HEK293 (cell line): ENCODE results near the gene DLG1.

Experiments
- CTCF ChIA-PET: fragments of 350-600 bp; formaldehyde crosslinking; extraction: SDS; loops from one replicate; lab custom pipeline; 2021; ENCODE audit warnings: antibody characterized with exemption; lab: Yijun Ruan, JAX
- POLR2A ChIA-PET: fragments of 300-600 bp; formaldehyde crosslinking; extraction: SDS; loops from one replicate; lab custom pipeline; 2020; ENCODE audit warnings: antibody characterized with exemption, inconsistent platforms; lab: Yijun Ruan, JAX
- H3K27ac ChIP-seq: fragments of 200-500 bp; sonication (Bioruptor generic); 2 replicates; pipeline ENCODE4 v1.5.1; 2014; ENCODE audit warnings: low read depth, low read length, control low read depth, inconsistent platforms; ENCODE audit errors: extremely low read depth
- H3K36me3 ChIP-seq, 2 experiments: fragments of 200-500 bp in 1 of 2; sonication (Bioruptor generic) in 1 of 2; 1 replicate in 1 of 2; 2 replicates in 1 of 2; pipeline ENCODE4 v1.5.1; 2014 to 2017; ENCODE audit warnings: inconsistent platforms in 2 of 2, low read length in 2 of 2; ENCODE audit not compliant: control insufficient read depth in 2 of 2, insufficient read depth in 1 of 2
- H3K4me1 ChIP-seq: fragments of 200-500 bp; sonication (Bioruptor generic); 2 replicates; pipeline ENCODE4 v1.5.1; 2014; ENCODE audit warnings: mild to moderate bottlenecking, low read length, inconsistent platforms; ENCODE audit not compliant: control insufficient read depth, insufficient read depth
- H3K4me3 ChIP-seq: 2 replicates; pipeline ENCODE4 v1.5.1; 2011; ENCODE audit warnings: low read depth, mild to moderate bottlenecking, control low read depth, low read length, moderate library complexity
- H3K9me3 ChIP-seq: fragments of 200-500 bp; sonication (Bioruptor generic); 2 replicates; pipeline ENCODE4 v1.5.1; 2014; ENCODE audit warnings: low read depth, low read length, inconsistent platforms; ENCODE audit not compliant: control insufficient read depth, insufficient read depth
- GFI1B ChIP-seq: fragments of 450-650 bp; formaldehyde crosslinking; IDR thresholded peaks from 2 replicates; pipeline ENCODE4 v1.5.1; 2016; ENCODE audit warnings: missing biosample characterization, missing genetic modification characterization
- MYNN ChIP-seq: fragments of 450-650 bp; formaldehyde crosslinking; IDR thresholded peaks from 2 replicates; pipeline ENCODE4 v1.5.1; 2016; ENCODE audit warnings: missing biosample characterization, missing genetic modification characterization, borderline replicate concordance
- OVOL3 ChIP-seq: fragments of 450-650 bp; formaldehyde crosslinking; IDR thresholded peaks from 2 replicates; pipeline ENCODE4 v1.5.1; 2016; ENCODE audit warnings: missing biosample characterization, missing genetic modification characterization
- REPIN1 ChIP-seq: fragments of 450-650 bp; formaldehyde crosslinking; IDR thresholded peaks from 2 replicates; pipeline ENCODE4 v1.5.1; 2017; ENCODE audit warnings: missing biosample characterization, missing genetic modification characterization, low read depth
- YY1 ChIP-seq: fragments of 450-650 bp; formaldehyde crosslinking; IDR thresholded peaks from 2 replicates; pipeline ENCODE4 v1.5.1; 2018; ENCODE audit warnings: missing biosample characterization, missing genetic modification characterization
- ZBTB21 ChIP-seq: fragments of 450-650 bp; formaldehyde crosslinking; IDR thresholded peaks from 2 replicates; pipeline ENCODE4 v1.5.1; 2017; ENCODE audit warnings: missing biosample characterization, missing genetic modification characterization
- ZFHX2 ChIP-seq: fragments of 450-650 bp; formaldehyde crosslinking; conservative IDR thresholded peaks from 2 replicates; pipeline ENCODE4 v1.5.1; 2016; ENCODE audit warnings: missing biosample characterization, missing genetic modification characterization
- ZFP41 ChIP-seq: fragments of 450-650 bp; formaldehyde crosslinking; IDR thresholded peaks from 2 replicates; pipeline ENCODE4 v1.5.1; 2016; ENCODE audit warnings: missing biosample characterization, missing genetic modification characterization, borderline replicate concordance
- ZNF248 ChIP-seq: fragments of 450-650 bp; formaldehyde crosslinking; IDR thresholded peaks from 2 replicates; pipeline ENCODE4 v1.5.1; 2017; ENCODE audit warnings: missing biosample characterization, missing genetic modification characterization
- ZNF626 ChIP-seq: fragments of 450-650 bp; sonication (Bioruptor Pico); formaldehyde crosslinking; IDR thresholded peaks from 2 replicates; pipeline ENCODE4 v1.5.1; 2018; ENCODE audit warnings: missing biosample characterization, missing genetic modification characterization, inconsistent platforms
- ZNF654 ChIP-seq: fragments of 450-650 bp; formaldehyde crosslinking; IDR thresholded peaks from 2 replicates; pipeline ENCODE4 v1.5.1; 2016; ENCODE audit warnings: low read depth, missing biosample characterization, missing genetic modification characterization
- ZNF670 ChIP-seq: fragments of 450-650 bp; formaldehyde crosslinking; IDR thresholded peaks from 2 replicates; pipeline ENCODE4 v1.5.1; 2016; ENCODE audit warnings: missing biosample characterization, missing genetic modification characterization, low read depth
- ZNF768 ChIP-seq: fragments of 450-650 bp; formaldehyde crosslinking; IDR thresholded peaks from 2 replicates; pipeline ENCODE4 v1.5.1; 2018; ENCODE audit warnings: missing biosample characterization, mild to moderate bottlenecking, missing genetic modification characterization
- TF ChIP-seq, protein P1 (sequence below): fragments of 450-650 bp; formaldehyde crosslinking; IDR thresholded peaks from 2 replicates; pipeline ENCODE4 v1.5.1; 2017; ENCODE audit warnings: missing biosample characterization, missing genetic modification characterization
- TF ChIP-seq, protein P2 (sequence below): fragments of 450-650 bp; formaldehyde crosslinking; IDR thresholded peaks from 2 replicates; pipeline ENCODE4 v1.5.1; 2017; ENCODE audit warnings: missing biosample characterization, missing genetic modification characterization
- TF ChIP-seq, protein P3 (sequence below): fragments of 450-650 bp; formaldehyde crosslinking; IDR thresholded peaks from 2 replicates; pipeline ENCODE4 v1.5.1; 2016; ENCODE audit warnings: missing biosample characterization, missing genetic modification characterization
- TF ChIP-seq, protein P4 (sequence below): fragments of 450-650 bp; formaldehyde crosslinking; IDR thresholded peaks from 2 replicates; pipeline ENCODE4 v1.5.1; 2016; ENCODE audit warnings: missing biosample characterization, missing genetic modification characterization
- TF ChIP-seq, protein P5 (sequence below): fragments of 450-650 bp; formaldehyde crosslinking; IDR thresholded peaks from 2 replicates; pipeline ENCODE4 v1.5.1; 2016; ENCODE audit warnings: missing biosample characterization, missing genetic modification characterization

Gene DLG1

GRCh38 chr3:197258168-197258755, 40.1 kb downstream of the DLG1 start:
- Histone ChIP-seq H3K9me3 (no peaks in the 10 kb centered on the region), H3K36me3 (peaks cover 0 to 2% of the 10 kb centered on the region in 2 experiments; a peak in 2 of 3 replicates), H3K27ac (no peak overlapping the region), H3K4me3 (no peak overlapping the region), H3K4me1 (no peaks in the 10 kb centered on the region)
- ChIA-PET CTCF (interaction anchor here (0.7 to 4.0 kb wide), 10 partner anchors 9 to 256 kb away, joined by 3 to 40 read pairs (median 12); no protein-coding TSS in a partner anchor), POLR2A (no interaction called here)
- TF ChIP-seq ZFHX2 (tag by site-specific recombination) (0 out of 2 replicates have a peak, but pooled peaks have one; percentile 14), ZFP41 (tag by site-specific recombination) (no peak)

- H3K27ac ChIP-seq = no peak overlapping the region
- H3K9me3 ChIP-seq = no peaks in the 10 kb centered on the region
- no peaks in the 10 kb centered on the region for H3K4me1 ChIP-seq
- ChIA-PET CTCF (interaction anchor here (0.7 to 4.0 kb wide), 16 partner anchors 10 to 267 kb away, joined by 3 to 40 read pairs (median 8); no protein-coding TSS in a partner anchor), POLR2A (no interaction called here)
- no peaks in the 10 kb centered on the region for H3K36me3 ChIP-seq
- TF ChIP-seq ZNF670 (tag by site-specific recombination) (no peak), ZNF248 (no peak), ZNF626 (tag by site-specific recombination) (no peak), MYNN (tag by site-specific recombination) (no peak), GFI1B (tag by site-specific recombination) (no peak), YY1 (tag by site-specific recombination) (no peak), REPIN1 (tag by site-specific recombination) (no peak), OVOL3 (tag by site-specific recombination) (no peak), ZNF768 (tag by site-specific recombination) (no peak), ZBTB21 (tag by site-specific recombination) (no peak)
- TF ChIP-seq, protein P1, sequence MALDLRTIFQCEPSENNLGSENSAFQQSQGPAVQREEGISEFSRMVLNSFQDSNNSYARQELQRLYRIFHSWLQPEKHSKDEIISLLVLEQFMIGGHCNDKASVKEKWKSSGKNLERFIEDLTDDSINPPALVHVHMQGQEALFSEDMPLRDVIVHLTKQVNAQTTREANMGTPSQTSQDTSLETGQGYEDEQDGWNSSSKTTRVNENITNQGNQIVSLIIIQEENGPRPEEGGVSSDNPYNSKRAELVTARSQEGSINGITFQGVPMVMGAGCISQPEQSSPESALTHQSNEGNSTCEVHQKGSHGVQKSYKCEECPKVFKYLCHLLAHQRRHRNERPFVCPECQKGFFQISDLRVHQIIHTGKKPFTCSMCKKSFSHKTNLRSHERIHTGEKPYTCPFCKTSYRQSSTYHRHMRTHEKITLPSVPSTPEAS (tag by site-specific recombination) = no peak
- TF ChIP-seq, protein P2, sequence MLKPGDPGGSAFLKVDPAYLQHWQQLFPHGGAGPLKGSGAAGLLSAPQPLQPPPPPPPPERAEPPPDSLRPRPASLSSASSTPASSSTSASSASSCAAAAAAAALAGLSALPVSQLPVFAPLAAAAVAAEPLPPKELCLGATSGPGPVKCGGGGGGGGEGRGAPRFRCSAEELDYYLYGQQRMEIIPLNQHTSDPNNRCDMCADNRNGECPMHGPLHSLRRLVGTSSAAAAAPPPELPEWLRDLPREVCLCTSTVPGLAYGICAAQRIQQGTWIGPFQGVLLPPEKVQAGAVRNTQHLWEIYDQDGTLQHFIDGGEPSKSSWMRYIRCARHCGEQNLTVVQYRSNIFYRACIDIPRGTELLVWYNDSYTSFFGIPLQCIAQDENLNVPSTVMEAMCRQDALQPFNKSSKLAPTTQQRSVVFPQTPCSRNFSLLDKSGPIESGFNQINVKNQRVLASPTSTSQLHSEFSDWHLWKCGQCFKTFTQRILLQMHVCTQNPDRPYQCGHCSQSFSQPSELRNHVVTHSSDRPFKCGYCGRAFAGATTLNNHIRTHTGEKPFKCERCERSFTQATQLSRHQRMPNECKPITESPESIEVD = no peak
- TF ChIP-seq, protein P3, sequence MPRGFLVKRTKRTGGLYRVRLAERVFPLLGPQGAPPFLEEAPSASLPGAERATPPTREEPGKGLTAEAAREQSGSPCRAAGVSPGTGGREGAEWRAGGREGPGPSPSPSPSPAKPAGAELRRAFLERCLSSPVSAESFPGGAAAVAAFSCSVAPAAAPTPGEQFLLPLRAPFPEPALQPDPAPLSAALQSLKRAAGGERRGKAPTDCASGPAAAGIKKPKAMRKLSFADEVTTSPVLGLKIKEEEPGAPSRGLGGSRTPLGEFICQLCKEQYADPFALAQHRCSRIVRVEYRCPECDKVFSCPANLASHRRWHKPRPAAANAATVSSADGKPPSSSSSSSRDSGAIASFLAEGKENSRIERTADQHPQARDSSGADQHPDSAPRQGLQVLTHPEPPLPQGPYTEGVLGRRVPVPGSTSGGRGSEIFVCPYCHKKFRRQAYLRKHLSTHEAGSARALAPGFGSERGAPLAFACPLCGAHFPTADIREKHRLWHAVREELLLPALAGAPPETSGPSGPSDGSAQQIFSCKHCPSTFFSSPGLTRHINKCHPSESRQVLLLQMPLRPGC (tag by site-specific recombination) = no peak
- no peak overlapping the region for H3K4me3 ChIP-seq
These were observed 40.7 kb downstream of the DLG1 start for GRCh38 chr3:197257711-197258110.

- peaks cover 0 to 4% of the 10 kb centered on the region in 2 experiments; a peak in 1 of 3 replicates for H3K36me3 ChIP-seq
These were observed 41.5 kb downstream of the DLG1 start for GRCh38 chr3:197256836-197257444.

More at GRCh38 chr3:197256836-197257444, 41.5 kb downstream of the DLG1 start:
- TF ChIP-seq, protein P4, sequence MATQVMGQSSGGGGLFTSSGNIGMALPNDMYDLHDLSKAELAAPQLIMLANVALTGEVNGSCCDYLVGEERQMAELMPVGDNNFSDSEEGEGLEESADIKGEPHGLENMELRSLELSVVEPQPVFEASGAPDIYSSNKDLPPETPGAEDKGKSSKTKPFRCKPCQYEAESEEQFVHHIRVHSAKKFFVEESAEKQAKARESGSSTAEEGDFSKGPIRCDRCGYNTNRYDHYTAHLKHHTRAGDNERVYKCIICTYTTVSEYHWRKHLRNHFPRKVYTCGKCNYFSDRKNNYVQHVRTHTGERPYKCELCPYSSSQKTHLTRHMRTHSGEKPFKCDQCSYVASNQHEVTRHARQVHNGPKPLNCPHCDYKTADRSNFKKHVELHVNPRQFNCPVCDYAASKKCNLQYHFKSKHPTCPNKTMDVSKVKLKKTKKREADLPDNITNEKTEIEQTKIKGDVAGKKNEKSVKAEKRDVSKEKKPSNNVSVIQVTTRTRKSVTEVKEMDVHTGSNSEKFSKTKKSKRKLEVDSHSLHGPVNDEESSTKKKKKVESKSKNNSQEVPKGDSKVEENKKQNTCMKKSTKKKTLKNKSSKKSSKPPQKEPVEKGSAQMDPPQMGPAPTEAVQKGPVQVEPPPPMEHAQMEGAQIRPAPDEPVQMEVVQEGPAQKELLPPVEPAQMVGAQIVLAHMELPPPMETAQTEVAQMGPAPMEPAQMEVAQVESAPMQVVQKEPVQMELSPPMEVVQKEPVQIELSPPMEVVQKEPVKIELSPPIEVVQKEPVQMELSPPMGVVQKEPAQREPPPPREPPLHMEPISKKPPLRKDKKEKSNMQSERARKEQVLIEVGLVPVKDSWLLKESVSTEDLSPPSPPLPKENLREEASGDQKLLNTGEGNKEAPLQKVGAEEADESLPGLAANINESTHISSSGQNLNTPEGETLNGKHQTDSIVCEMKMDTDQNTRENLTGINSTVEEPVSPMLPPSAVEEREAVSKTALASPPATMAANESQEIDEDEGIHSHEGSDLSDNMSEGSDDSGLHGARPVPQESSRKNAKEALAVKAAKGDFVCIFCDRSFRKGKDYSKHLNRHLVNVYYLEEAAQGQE (tag by site-specific recombination) = no peak
- TF ChIP-seq, protein P5, sequence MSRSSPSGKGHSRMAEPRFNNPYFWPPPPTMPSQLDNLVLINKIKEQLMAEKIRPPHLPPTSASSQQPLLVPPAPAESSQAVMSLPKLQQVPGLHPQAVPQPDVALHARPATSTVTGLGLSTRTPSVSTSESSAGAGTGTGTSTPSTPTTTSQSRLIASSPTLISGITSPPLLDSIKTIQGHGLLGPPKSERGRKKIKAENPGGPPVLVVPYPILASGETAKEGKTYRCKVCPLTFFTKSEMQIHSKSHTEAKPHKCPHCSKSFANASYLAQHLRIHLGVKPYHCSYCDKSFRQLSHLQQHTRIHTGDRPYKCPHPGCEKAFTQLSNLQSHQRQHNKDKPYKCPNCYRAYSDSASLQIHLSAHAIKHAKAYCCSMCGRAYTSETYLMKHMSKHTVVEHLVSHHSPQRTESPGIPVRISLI (tag by site-specific recombination) = 0 out of 2 replicates have a peak, but pooled peaks have one; percentile 43
- TF ChIP-seq ZNF654 (tag by site-specific recombination) = peak; percentile 45
- TF ChIP-seq, all 188 proteins: peak for 2
- Histone ChIP-seq H3K4me1 (no peaks in the 10 kb centered on the region), H3K9me3 (no peaks in the 10 kb centered on the region), H3K4me3 (no peak overlapping the region), H3K27ac (no peak overlapping the region)
- CTCF ChIA-PET = interaction anchor here (0.6 to 4.0 kb wide), 29 partner anchors 10 to 549 kb away, joined by 3 to 40 read pairs (median 5); no protein-coding TSS in a partner anchor
- POLR2A ChIA-PET = no interaction called here
